C4-2B (cell line): ENCODE data around the gene UQCRC2.

ENCODE experiments used
- CTCF ChIP-seq: fragments of 450-650 bp; conservative IDR thresholded peaks from 2 replicates; pipeline ENCODE4 v1.5.1; 2017; ENCODE audit warnings: mild to moderate bottlenecking
- ZFX ChIP-seq: fragments of 450-650 bp; IDR thresholded peaks from 2 replicates; pipeline ENCODE4 v1.6.1; 2017

- TF ChIP-seq CTCF (no peak), ZFX (no peak)
These were observed 5.9 kb downstream of the UQCRC2 start for GRCh38 chr16:21959050-21959449.
